22Rv1 (cell line): Measurements from ENCODE around the gene ATXN1L.

Experiments used
- CTCF ChIP-seq: fragments of 450-650 bp; IDR thresholded peaks from 2 replicates; pipeline ENCODE4 v1.5.1; 2017; ENCODE audit warnings: mild to moderate bottlenecking
- ZFX ChIP-seq: fragments of 450-650 bp; IDR thresholded peaks from 2 replicates; pipeline ENCODE4 v1.6.1; 2017; ENCODE audit warnings: antibody characterized with exemption, borderline replicate concordance

GRCh38 chr16:71873199-71873598, 27.4 kb downstream of the ATXN1L start:
- no peak for TF ChIP-seq CTCF
- TF ChIP-seq ZFX = no peak
